Astrocyte of the spinal cord (primary cell): ENCODE data around the gene PSG7.
"Not testable (repeated sequence)": the region's sequence is repeated elsewhere in the genome, so short reads cannot be mapped to it uniquely, and the experiment has no call there.

Experiments
- DNase-seq: peaks from one replicate; pipeline ENCODE4 v3.0.0; 2011; ENCODE audit warnings: low read depth, low spot score
- H3K4me3 ChIP-seq: 2 replicates; pipeline ENCODE4 v1.5.1; 2011; ENCODE audit warnings: low read depth, mild to moderate bottlenecking, low read length, moderate library complexity
- CTCF ChIP-seq: IDR thresholded peaks from 2 replicates; pipeline ENCODE4 v1.5.1; 2012; ENCODE audit warnings: low read depth, mild to moderate bottlenecking, low read length, inconsistent platforms
- in situ Hi-C: cut with HindIII; loops from 2 replicates; pipeline ENCODE4 v1.10.0; 2017; ENCODE audit warnings: low sequenced_read_pairs

PSG7 gene

GRCh38 chr19:42879613-42880012 is 57.4 kb downstream of the PSG7 start, which contains the start of gene PSG1:
Gene PSG1, minus strand, starts transcription at chr19:42879713. Its CDS starts 132 bp downstream, at chr19:42879581.
- H3K4me3 ChIP-seq, result no peak within 1 kb of the TSS
- TF ChIP-seq CTCF, result no peak
- in situ Hi-C loops, result no loop called here
- DNase-seq, result no peak

GRCh38 chr19:42876596-42876995 is 60.4 kb downstream of the PSG7 start:
- in situ Hi-C loops, H3K4me3 ChIP-seq: not testable (repeated sequence)
- peak; percentile 21 for DNase-seq

- in situ Hi-C loops, DNase-seq: not testable (repeated sequence)
These were observed 61.1 kb downstream of the PSG7 start for GRCh38 chr19:42875881-42876280.

GRCh38 chr19:42874901-42875813 is 61.9 kb downstream of the PSG7 start:
- in situ Hi-C loops, H3K4me3 ChIP-seq: not testable (repeated sequence)
- peak; percentile 33 for DNase-seq

More at GRCh38 chr19:42875881-42876280, 61.1 kb downstream of the PSG7 start:
- not testable (repeated sequence) for H3K4me3 ChIP-seq

- H3K4me3 ChIP-seq, in situ Hi-C loops, DNase-seq: not testable (repeated sequence)
These were observed 62.9 kb downstream of the PSG7 start for GRCh38 chr19:42874136-42874535.
